CD4-positive, alpha-beta memory T cell (primary cell): Measurements from ENCODE around the gene GPER1. TPM values are rescaled to one million over a fixed set of nuclear protein-coding genes. Genes with fewer than 3 reads are reported as not detected.
A peak's percentile ranks its signal among the peaks of the same experiment; 100 is the strongest.
"Not testable (repeated sequence)": the region's sequence is repeated elsewhere in the genome, so short reads cannot be mapped to it uniquely, and the experiment has no call there.

Experiments
- CTCF ChIA-PET: fragments of 350-600 bp; sonication (Branson Sonifier 250); formaldehyde crosslinking; loops from one replicate; lab custom pipeline; 2021; ENCODE audit warnings: inconsistent platforms; ENCODE audit not compliant: partially characterized antibody; lab: Charles Lee
- POLR2A ChIA-PET: fragments of 350-600 bp; sonication (Branson Sonifier 250); formaldehyde crosslinking; loops from one replicate; lab custom pipeline; 2021; ENCODE audit not compliant: partially characterized antibody; lab: Charles Lee
- DNase-seq, 5 donors: peaks; one replicate each; pipeline versions ENCODE4 v3.0.0 to v3.0.0-alpha.2; 2020 to 2022; ENCODE audit warnings: mixed read lengths in 1 of 5
- H3K27ac ChIP-seq: one replicate; pipeline ENCODE4 v1.7.0; 2013; ENCODE audit warnings: low read depth, low read length
- H3K27me3 ChIP-seq: 2 replicates; pipeline ENCODE4 v1.7.0; 2013; ENCODE audit warnings: mild to moderate bottlenecking, low read length, moderate library complexity; ENCODE audit not compliant: insufficient read depth
- H3K36me3 ChIP-seq: 2 replicates; pipeline ENCODE4 v1.7.0; 2013; ENCODE audit warnings: mild to moderate bottlenecking, low read length, moderate library complexity; ENCODE audit not compliant: insufficient read depth
- H3K4me1 ChIP-seq: 2 replicates; pipeline ENCODE4 v1.7.0; 2013; ENCODE audit warnings: mild to moderate bottlenecking, low read length, moderate library complexity; ENCODE audit not compliant: insufficient read depth
- H3K4me3 ChIP-seq, 2 donors: one replicate each; pipeline ENCODE4 v1.7.0; 2013; ENCODE audit warnings: low read length in 2 of 2, mild to moderate bottlenecking in 1 of 2
- H3K9me3 ChIP-seq, 2 donors: one replicate each; pipeline ENCODE4 v1.7.0; 2013; ENCODE audit warnings: low read length in 2 of 2, control low read depth in 1 of 2; ENCODE audit not compliant: control insufficient read depth in 1 of 2
- H3K27ac Mint-ChIP-seq, 7 donors: one replicate each; pipeline ENCODE4 v1.8.0; 2020 to 2021; ENCODE audit warnings: mixed read lengths in 7 of 7, mild to moderate bottlenecking in 6 of 7, inconsistent platforms in 3 of 7, moderate library complexity in 3 of 7
- H3K27me3 Mint-ChIP-seq, 2 donors: one replicate each; pipeline ENCODE4 v1.8.0; 2020 to 2021; ENCODE audit warnings: mixed read lengths in 2 of 2
- H3K36me3 Mint-ChIP-seq, 2 donors: one replicate each; pipeline ENCODE4 v1.8.0; 2020 to 2021; ENCODE audit warnings: mixed read lengths in 2 of 2, inconsistent platforms in 1 of 2, mild to moderate bottlenecking in 1 of 2
- H3K4me1 Mint-ChIP-seq, 4 donors: one replicate each; pipeline ENCODE4 v1.8.0; 2020 to 2021; ENCODE audit warnings: mixed read lengths in 4 of 4, mild to moderate bottlenecking in 1 of 4
- H3K4me3 Mint-ChIP-seq, 8 donors: one replicate each; pipeline ENCODE4 v1.8.0; 2020 to 2021; ENCODE audit warnings: mixed read lengths in 8 of 8, mild to moderate bottlenecking in 7 of 8, moderate library complexity in 6 of 8, inconsistent platforms in 3 of 8
- H3K9me3 Mint-ChIP-seq, 8 donors: one replicate each; pipeline ENCODE4 v1.8.0; 2020 to 2021; ENCODE audit warnings: mixed read lengths in 8 of 8, mild to moderate bottlenecking in 5 of 8, inconsistent platforms in 3 of 8, moderate library complexity in 1 of 8
- intact Hi-C: fragments of 100-400 bp; cut with micrococcal nuclease; formaldehyde crosslinking; loops from one replicate; pipeline ENCODE4 v1.15.1; 2023
- polyA plus RNA-seq, 2 donors: library from polyadenylated mRNA; unstranded; fragments of 300-500 nt; fragmentation: Illumina TruSeq; gene quantifications; one replicate each; pipeline ENCODE4 v1.2.3, GENCODE V29; 2021
- total RNA-seq, 2 experiments: library from RNA; stranded (reverse); gene quantifications; one replicate each; pipeline ENCODE4 v1.2.3, GENCODE V29; 2021

Gene GPER1
- total and polyA plus RNA-seq, 4 experiments from 2014 or later = not detected

- Histone ChIP-seq H3K27me3 (no peaks in the 10 kb centered on the region), H3K27ac (no peak overlapping the region), H3K36me3 (no peaks in the 10 kb centered on the region), H3K4me3 (no peak overlapping the region), H3K9me3 (no peaks in the 10 kb centered on the region), H3K4me1 (no peaks in the 10 kb centered on the region)
- ChIA-PET POLR2A (no interaction called here), CTCF (interaction anchor here (1.4 kb wide), 1 partner anchor 27 kb away, joined by 4 read pairs; no protein-coding TSS in a partner anchor)
- Mint-ChIP-seq H3K27ac (no peak overlapping the region), H3K9me3 (no peaks in the 10 kb centered on the region), H3K36me3 (no peaks in the 10 kb centered on the region), H3K4me1 (peaks cover 0 to 2% (median 1%) of the 10 kb centered on the region in 4 donors), H3K4me3 (no peak overlapping the region), H3K27me3 (no peaks in the 10 kb centered on the region)
- DNase-seq = no peak
- intact Hi-C loops = no loop called here
Observed at GRCh38 chr7:1112625-1113547, 25.0 kb downstream of the GPER1 start.

- H3K4me3 Mint-ChIP-seq = no peak overlapping the region
- POLR2A ChIA-PET = no interaction called here
- no peaks in the 10 kb centered on the region for H3K4me1 ChIP-seq
- peaks cover 0 to 8% (median 3%) of the 10 kb centered on the region in 4 donors for H3K4me1 Mint-ChIP-seq
- CTCF ChIA-PET = no interaction called here
- no peaks in the 10 kb centered on the region for H3K36me3 Mint-ChIP-seq
- no peaks in the 10 kb centered on the region for H3K27me3 ChIP-seq
- H3K27me3 Mint-ChIP-seq = no peaks in the 10 kb centered on the region
- no peaks in the 10 kb centered on the region for H3K9me3 Mint-ChIP-seq
- DNase-seq = no peak
- intact Hi-C loops = no loop called here
- H3K4me3 ChIP-seq = no peak overlapping the region
- no peaks in the 10 kb centered on the region for H3K9me3 ChIP-seq
- H3K36me3 ChIP-seq = no peaks in the 10 kb centered on the region
- peak overlapping the region in 1 of 7 donors; percentile 52 for H3K27ac Mint-ChIP-seq
- no peak overlapping the region for H3K27ac ChIP-seq
Observed at GRCh38 chr7:1113548-1113885, 25.6 kb downstream of the GPER1 start.

GRCh38 chr7:1114088-1114487 is 26.2 kb downstream of the GPER1 start:
- Mint-ChIP-seq H3K27ac (peak overlapping the region in 1 of 7 donors; percentile 87), H3K4me3 (no peak overlapping the region), H3K27me3 (no peaks in the 10 kb centered on the region), H3K4me1 (peaks cover 2 to 8% (median 5%) of the 10 kb centered on the region in 4 donors), H3K36me3 (no peaks in the 10 kb centered on the region), H3K9me3 (no peaks in the 10 kb centered on the region)
- no peaks in the 10 kb centered on the region for H3K9me3 ChIP-seq
- POLR2A ChIA-PET = no interaction called here
- CTCF ChIA-PET = interaction anchor here (1.3 kb wide), 1 partner anchor 62 kb away, joined by 3 read pairs; no protein-coding TSS in a partner anchor
- no peaks in the 10 kb centered on the region for H3K27me3 ChIP-seq
- no peak overlapping the region for H3K4me3 ChIP-seq
- no peak overlapping the region for H3K27ac ChIP-seq
- intact Hi-C loops = no loop called here
- no peaks in the 10 kb centered on the region for H3K36me3 ChIP-seq
- H3K4me1 ChIP-seq = no peaks in the 10 kb centered on the region
- no peak for DNase-seq

GRCh38 chr7:1114505-1114904 is 26.6 kb downstream of the GPER1 start:
- no peak overlapping the region for H3K27ac Mint-ChIP-seq
- Histone ChIP-seq H3K36me3 (no peaks in the 10 kb centered on the region), H3K4me3 (no peak overlapping the region), H3K27ac (no peak overlapping the region), H3K9me3 (no peaks in the 10 kb centered on the region), H3K27me3 (no peaks in the 10 kb centered on the region), H3K4me1 (no peaks in the 10 kb centered on the region)
- CTCF ChIA-PET = interaction anchor here (1.2 to 1.3 kb wide), 2 partner anchors 59 to 61 kb away, joined by 3 read pairs; no protein-coding TSS in a partner anchor
- intact Hi-C loops = no loop called here
- no peak for DNase-seq
- H3K4me1 Mint-ChIP-seq = peaks cover 5 to 10% (median 7%) of the 10 kb centered on the region in 4 donors
- H3K36me3 Mint-ChIP-seq = no peaks in the 10 kb centered on the region
- no peaks in the 10 kb centered on the region for H3K27me3 Mint-ChIP-seq
- H3K9me3 Mint-ChIP-seq = no peaks in the 10 kb centered on the region
- POLR2A ChIA-PET = no interaction called here
- no peak overlapping the region for H3K4me3 Mint-ChIP-seq

- peak overlapping the region in 1 of 7 donors; percentile 63 for H3K27ac Mint-ChIP-seq
- H3K4me1 Mint-ChIP-seq, POLR2A ChIA-PET, intact Hi-C loops, H3K4me3 ChIP-seq, H3K4me1 ChIP-seq, H3K36me3 Mint-ChIP-seq, H3K9me3 Mint-ChIP-seq, H3K27ac ChIP-seq, H3K9me3 ChIP-seq, H3K27me3 ChIP-seq, H3K4me3 Mint-ChIP-seq, DNase-seq, H3K27me3 Mint-ChIP-seq, H3K36me3 ChIP-seq: not testable (repeated sequence)
- CTCF ChIA-PET = interaction anchor here (1.2 to 1.3 kb wide), 2 partner anchors 58 to 60 kb away, joined by 3 read pairs; no protein-coding TSS in a partner anchor
Observed at GRCh38 chr7:1115171-1116045, 27.5 kb downstream of the GPER1 start.

GRCh38 chr7:1116383-1117008 is 28.6 kb downstream of the GPER1 start:
- H3K27me3 Mint-ChIP-seq, H3K36me3 ChIP-seq, H3K36me3 Mint-ChIP-seq, H3K9me3 ChIP-seq, H3K4me3 Mint-ChIP-seq, CTCF ChIA-PET, H3K4me3 ChIP-seq, H3K9me3 Mint-ChIP-seq, H3K27ac ChIP-seq, DNase-seq, H3K27me3 ChIP-seq, H3K4me1 ChIP-seq, POLR2A ChIA-PET, H3K4me1 Mint-ChIP-seq, H3K27ac Mint-ChIP-seq, intact Hi-C loops: not testable (repeated sequence)
